Posterior cingulate gyrus (tissue), 11 donors: ENCODE measurements around the gene GALNT9.
"Not testable (repeated sequence)": the region's sequence is repeated elsewhere in the genome, so short reads cannot be mapped to it uniquely, and the experiment has no call there.

Experiments
- DNase-seq, 10 donors: peaks; one replicate each; pipeline versions ENCODE4 v3.0.0 to v3.0.0-alpha.2; 2020 to 2021; ENCODE audit warnings: mixed read lengths in 3 of 10
- intact Hi-C: fragments of 100-400 bp; cut with DNase I; formaldehyde crosslinking; loops from one replicate; pipeline ENCODE4 v1.15.1; 2023

GALNT9 gene

GRCh38 chr12:132273992-132274334 is 55.4 kb downstream of the GALNT9 start:
- intact Hi-C loops: no loop called here
- peak in 1 of 10 donors; percentile 58 for DNase-seq

GRCh38 chr12:132272711-132273110 is 56.7 kb downstream of the GALNT9 start:
- intact Hi-C loops: no loop called here

GRCh38 chr12:132271755-132272092 is 57.7 kb downstream of the GALNT9 start:
- intact Hi-C loops: no loop called here
- no peak for DNase-seq

More at GRCh38 chr12:132272711-132273110, 56.7 kb downstream of the GALNT9 start:
- no peak for DNase-seq

GRCh38 chr12:132270969-132271754 is 58.2 kb downstream of the GALNT9 start:
- intact Hi-C loops: no loop called here
- peak in 2 of 10 donors; percentile 53 to 78 for DNase-seq

- no peak for DNase-seq
- intact Hi-C loops: no loop called here
Measured at GRCh38 chr12:132270516-132270915, 58.9 kb downstream of the GALNT9 start.

GRCh38 chr12:132269271-132269968 is 60.0 kb downstream of the GALNT9 start:
- intact Hi-C loops: no loop called here
- peak in 1 of 10 donors; percentile 69 for DNase-seq

- no peak for DNase-seq
- intact Hi-C loops: no loop called here
Measured at GRCh38 chr12:132268674-132269073, 60.7 kb downstream of the GALNT9 start.

GRCh38 chr12:132267873-132268272 is 61.5 kb downstream of the GALNT9 start:
- intact Hi-C loops: no loop called here
- no peak for DNase-seq

GRCh38 chr12:132266802-132267201 is 62.6 kb downstream of the GALNT9 start:
- intact Hi-C loops: no loop called here

GRCh38 chr12:132266370-132266769 is 63.0 kb downstream of the GALNT9 start:
- DNase-seq: peak in 1 of 10 donors; percentile 55
- intact Hi-C loops: no loop called here

More at GRCh38 chr12:132266802-132267201, 62.6 kb downstream of the GALNT9 start:
- peak in 2 of 10 donors; percentile 71 to 83 for DNase-seq

- DNase-seq: peak in 1 of 10 donors; percentile 39
- intact Hi-C loops: not testable (repeated sequence)
Measured at GRCh38 chr12:132265822-132266221, 63.6 kb downstream of the GALNT9 start.

- peak in 1 of 10 donors; percentile 78 for DNase-seq
- intact Hi-C loops: no loop called here
Measured at GRCh38 chr12:132265056-132265800, 64.2 kb downstream of the GALNT9 start.

- intact Hi-C loops: no loop called here
- DNase-seq: peak in 3 of 10 donors; percentile 73 to 89 (median 77)
Measured at GRCh38 chr12:132264086-132265010, 65.0 kb downstream of the GALNT9 start.

- intact Hi-C loops: no loop called here
- peak in 2 of 10 donors; percentile 78 to 82 for DNase-seq
Measured at GRCh38 chr12:132263451-132264049, 65.8 kb downstream of the GALNT9 start.

GRCh38 chr12:132263061-132263360 is 66.4 kb downstream of the GALNT9 start:
- intact Hi-C loops: no loop called here
- DNase-seq: peak in 3 of 10 donors; percentile 78 to 87 (median 80)

GRCh38 chr12:132262256-132263060 is 66.9 kb downstream of the GALNT9 start:
- DNase-seq: peak in 2 of 10 donors; percentile 51 to 65
- intact Hi-C loops: no loop called here

- DNase-seq: peak in 2 of 10 donors; percentile 38 to 79
- intact Hi-C loops: no loop called here
Measured at GRCh38 chr12:132261328-132262138, 67.9 kb downstream of the GALNT9 start.

- DNase-seq: peak in 2 of 10 donors; percentile 59 to 79
Measured at GRCh38 chr12:132260721-132261120, 68.7 kb downstream of the GALNT9 start.

More at GRCh38 chr12:132260721-132261120, 68.7 kb downstream of the GALNT9 start:
- intact Hi-C loops: no loop called here
